Activated CD8-positive, alpha-beta T cell treated with anti-CD3 and anti-CD28 coated beads, Interleukin-2, amount 10 ng/mL, durations not matched to agents 7 days and 5 days (primary cell): ENCODE data around the gene VCAM1. TPM values are rescaled to one million over a fixed set of nuclear protein-coding genes. Genes with fewer than 3 reads are reported as not detected.

Experiments used
- ATAC-seq: fragments of 150-1000 bp; cut with Tn5 transposase; one replicate; pipeline ENCODE4 v1.10.0; 2021; ENCODE audit warnings: moderate library complexity
- CTCF ChIA-PET: fragments of 350-600 bp; sonication (Branson Sonifier 250); formaldehyde crosslinking; loops from one replicate; lab custom pipeline; 2021; ENCODE audit warnings: antibody characterized with exemption; lab: Charles Lee
- POLR2A ChIA-PET: fragments of 350-600 bp; sonication (Branson Sonifier 250); formaldehyde crosslinking; loops from one replicate; lab custom pipeline; 2021; ENCODE audit warnings: antibody characterized with exemption; lab: Charles Lee
- DNase-seq: peaks from one replicate; pipeline ENCODE4 v3.0.0-alpha.2; 2020
- H3K27ac Mint-ChIP-seq: one replicate; pipeline ENCODE4 v1.8.0; 2021; ENCODE audit warnings: mild to moderate bottlenecking, mixed read lengths
- H3K27me3 Mint-ChIP-seq: one replicate; pipeline ENCODE4 v1.8.0; 2021; ENCODE audit warnings: low read depth, mixed read lengths
- H3K36me3 Mint-ChIP-seq: one replicate; pipeline ENCODE4 v1.8.0; 2021; ENCODE audit warnings: low read depth, mixed read lengths
- H3K4me1 Mint-ChIP-seq: one replicate; pipeline ENCODE4 v1.8.0; 2021; ENCODE audit warnings: low read depth, mixed read lengths
- H3K4me3 Mint-ChIP-seq: one replicate; pipeline ENCODE4 v1.8.0; 2021; ENCODE audit warnings: mild to moderate bottlenecking, mixed read lengths
- H3K9me3 Mint-ChIP-seq: one replicate; pipeline ENCODE4 v1.8.0; 2022; ENCODE audit warnings: mixed read lengths; ENCODE audit not compliant: insufficient read depth
- total RNA-seq, 2 experiments: library from RNA; stranded (reverse); gene quantifications; one replicate each; pipeline ENCODE4 v1.2.3, GENCODE V29; 2021

Gene VCAM1
- total RNA-seq, 2 experiments from 2014 or later = 0.08 to 0.11 TPM

GRCh38 chr1:100757946-100758345 lies 38.4 kb downstream of the VCAM1 start:
- CTCF ChIA-PET = no interaction called here
- Mint-ChIP-seq H3K4me3 (no peak overlapping the region), H3K27ac (no peak overlapping the region), H3K27me3 (peaks cover 11% of the 10 kb centered on the region), H3K36me3 (no peaks in the 10 kb centered on the region), H3K9me3 (no peaks in the 10 kb centered on the region), H3K4me1 (no peaks in the 10 kb centered on the region)
- DNase-seq (no peak), ATAC-seq (no peak)
- POLR2A ChIA-PET = no interaction called here

DNA sequence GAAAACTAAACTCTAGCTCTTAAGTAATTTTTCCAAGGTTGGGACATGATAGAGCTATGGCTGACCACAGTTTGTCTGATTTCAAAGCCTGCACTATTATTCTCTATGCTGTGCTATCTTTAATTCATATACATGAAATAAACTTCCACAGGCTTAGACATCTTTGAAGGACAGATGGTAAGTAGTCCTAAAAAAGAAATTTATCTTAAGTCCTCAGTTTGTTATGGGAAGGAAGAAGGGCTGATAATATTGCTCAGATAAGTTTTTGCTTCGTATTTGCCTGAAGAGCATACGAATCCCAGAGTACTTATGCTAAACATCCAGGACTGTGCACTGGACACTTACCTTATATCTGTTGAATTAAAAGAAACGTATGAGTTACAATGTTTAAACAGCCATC lies 39.6 kb downstream of the VCAM1 start:
- H3K4me1 Mint-ChIP-seq = no peaks in the 10 kb centered on the region
- no peak overlapping the region for H3K27ac Mint-ChIP-seq
- no peak overlapping the region for H3K4me3 Mint-ChIP-seq
- H3K36me3 Mint-ChIP-seq = no peaks in the 10 kb centered on the region
- DNase-seq = no peak
- ChIA-PET CTCF (no interaction called here), POLR2A (interaction anchor here (0.6 kb wide), 1 partner anchor 550 kb away, joined by 7 read pairs; no protein-coding TSS in a partner anchor)
- no peak for ATAC-seq
- H3K9me3 Mint-ChIP-seq = no peaks in the 10 kb centered on the region
- peaks cover 10% of the 10 kb centered on the region for H3K27me3 Mint-ChIP-seq

- ChIA-PET POLR2A (no interaction called here), CTCF (no interaction called here)
- no peaks in the 10 kb centered on the region for H3K9me3 Mint-ChIP-seq
- ATAC-seq (no peak), DNase-seq (no peak)
- H3K27me3 Mint-ChIP-seq = peaks cover 10% of the 10 kb centered on the region
- H3K4me1 Mint-ChIP-seq = no peaks in the 10 kb centered on the region
- no peak overlapping the region for H3K27ac Mint-ChIP-seq
- H3K36me3 Mint-ChIP-seq = no peaks in the 10 kb centered on the region
- H3K4me3 Mint-ChIP-seq = no peak overlapping the region
These were observed 41.0 kb downstream of the VCAM1 start for GRCh38 chr1:100760511-100760910.

GRCh38 chr1:100762461-100762860 lies 42.9 kb downstream of the VCAM1 start:
- no peak overlapping the region for H3K4me3 Mint-ChIP-seq
- no peak for DNase-seq
- H3K27ac Mint-ChIP-seq = no peak overlapping the region
- ATAC-seq = no peak
- ChIA-PET POLR2A (no interaction called here), CTCF (no interaction called here)
- H3K36me3 Mint-ChIP-seq = no peaks in the 10 kb centered on the region
- H3K9me3 Mint-ChIP-seq = no peaks in the 10 kb centered on the region
- peaks cover 10% of the 10 kb centered on the region for H3K27me3 Mint-ChIP-seq
- no peaks in the 10 kb centered on the region for H3K4me1 Mint-ChIP-seq

- Mint-ChIP-seq H3K9me3 (no peaks in the 10 kb centered on the region), H3K4me1 (no peaks in the 10 kb centered on the region), H3K27me3 (peaks cover 10% of the 10 kb centered on the region), H3K27ac (no peak overlapping the region), H3K36me3 (no peaks in the 10 kb centered on the region), H3K4me3 (no peak overlapping the region)
- ChIA-PET CTCF (no interaction called here), POLR2A (no interaction called here)
- no peak for DNase-seq
- no peak for ATAC-seq
These were observed 47.8 kb downstream of the VCAM1 start for GRCh38 chr1:100767176-100767890.

GRCh38 chr1:100769323-100769722 lies 49.8 kb downstream of the VCAM1 start:
- Mint-ChIP-seq H3K9me3 (no peaks in the 10 kb centered on the region), H3K36me3 (no peaks in the 10 kb centered on the region), H3K27ac (no peak overlapping the region), H3K27me3 (peaks cover 10% of the 10 kb centered on the region), H3K4me3 (no peak overlapping the region), H3K4me1 (peaks cover 2% of the 10 kb centered on the region)
- DNase-seq = no peak
- ChIA-PET POLR2A (no interaction called here), CTCF (no interaction called here)
- no peak for ATAC-seq

GRCh38 chr1:100769906-100770646 lies 50.5 kb downstream of the VCAM1 start:
- ChIA-PET POLR2A (no interaction called here), CTCF (no interaction called here)
- peaks cover 11% of the 10 kb centered on the region for H3K27me3 Mint-ChIP-seq
- no peak overlapping the region for H3K4me3 Mint-ChIP-seq
- ATAC-seq (no peak), DNase-seq (no peak)
- H3K36me3 Mint-ChIP-seq = no peaks in the 10 kb centered on the region
- H3K4me1 Mint-ChIP-seq = peaks cover 3% of the 10 kb centered on the region
- no peak overlapping the region for H3K27ac Mint-ChIP-seq
- no peaks in the 10 kb centered on the region for H3K9me3 Mint-ChIP-seq

GRCh38 chr1:100773444-100773843 lies 53.9 kb downstream of the VCAM1 start:
- Mint-ChIP-seq H3K36me3 (no peaks in the 10 kb centered on the region), H3K9me3 (no peaks in the 10 kb centered on the region), H3K4me3 (no peak overlapping the region), H3K27ac (no peak overlapping the region), H3K4me1 (peaks cover 3% of the 10 kb centered on the region), H3K27me3 (peaks cover 19% of the 10 kb centered on the region)
- POLR2A ChIA-PET = interaction anchor here (1.0 kb wide), 1 partner anchor 122 kb away, joined by 3 read pairs; no protein-coding TSS in a partner anchor
- CTCF ChIA-PET = no interaction called here
- DNase-seq = no peak
- ATAC-seq = no peak

- DNase-seq (no peak), ATAC-seq (no peak)
- Mint-ChIP-seq H3K4me1 (peaks cover 3% of the 10 kb centered on the region), H3K9me3 (no peaks in the 10 kb centered on the region), H3K27me3 (peaks cover 21% of the 10 kb centered on the region), H3K4me3 (no peak overlapping the region), H3K27ac (no peak overlapping the region), H3K36me3 (no peaks in the 10 kb centered on the region)
- ChIA-PET CTCF (no interaction called here), POLR2A (no interaction called here)
These were observed 54.8 kb downstream of the VCAM1 start for GRCh38 chr1:100774370-100774769.

- Mint-ChIP-seq H3K4me3 (no peak overlapping the region), H3K27ac (no peak overlapping the region), H3K27me3 (peaks cover 17% of the 10 kb centered on the region), H3K4me1 (peaks cover 3% of the 10 kb centered on the region), H3K36me3 (no peaks in the 10 kb centered on the region), H3K9me3 (no peaks in the 10 kb centered on the region)
- POLR2A ChIA-PET = no interaction called here
- CTCF ChIA-PET = no interaction called here
- DNase-seq (no peak), ATAC-seq (no peak)
These were observed 55.9 kb downstream of the VCAM1 start for GRCh38 chr1:100775483-100775882.

DNA sequence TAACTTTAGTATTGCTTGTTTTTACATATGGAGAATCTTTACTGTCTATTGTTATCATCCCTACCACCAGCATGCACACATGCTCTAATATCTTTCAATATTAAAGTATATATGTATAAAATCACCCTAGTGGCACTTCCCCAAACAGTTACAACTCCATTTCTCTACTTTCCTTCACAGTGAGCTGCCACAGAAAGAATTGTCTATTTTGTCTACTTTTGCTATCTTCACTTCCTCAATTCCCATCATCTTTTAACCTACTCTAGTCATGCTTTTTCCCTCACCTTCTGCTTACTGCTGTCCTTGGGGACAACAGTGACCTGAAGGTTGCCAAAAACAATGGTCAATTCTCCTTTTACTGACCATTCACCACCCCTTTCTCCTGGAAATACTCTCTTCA lies 59.2 kb downstream of the VCAM1 start:
- no peak overlapping the region for H3K4me3 Mint-ChIP-seq
- DNase-seq = no peak
- ATAC-seq = no peak
- H3K27ac Mint-ChIP-seq = no peak overlapping the region
- ChIA-PET CTCF (no interaction called here), POLR2A (no interaction called here)
- H3K27me3 Mint-ChIP-seq = peaks cover 13% of the 10 kb centered on the region
- no peaks in the 10 kb centered on the region for H3K36me3 Mint-ChIP-seq
- H3K4me1 Mint-ChIP-seq = peaks cover 3% of the 10 kb centered on the region
- no peaks in the 10 kb centered on the region for H3K9me3 Mint-ChIP-seq

DNA sequence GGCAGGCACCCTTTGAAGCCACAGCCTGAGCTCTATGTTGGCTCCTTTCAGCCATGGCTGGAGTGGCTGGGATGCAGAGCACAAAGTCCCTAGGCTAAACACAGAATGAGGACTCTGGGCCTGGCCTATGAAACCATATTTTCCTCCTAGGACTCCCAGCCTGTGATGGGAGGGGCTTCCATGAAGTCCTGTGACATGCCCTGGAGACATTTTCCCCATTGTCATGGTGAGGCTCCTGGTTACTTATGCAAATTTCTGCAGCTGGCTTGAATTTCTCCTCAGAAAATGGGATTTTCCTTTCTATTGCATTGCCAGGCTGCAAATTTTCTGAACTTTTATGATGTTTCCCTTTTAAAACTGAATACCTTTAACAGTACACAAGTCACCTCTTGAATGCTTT lies 61.3 kb downstream of the VCAM1 start:
- Mint-ChIP-seq H3K27me3 (peaks cover 13% of the 10 kb centered on the region), H3K27ac (no peak overlapping the region), H3K4me1 (no peaks in the 10 kb centered on the region), H3K4me3 (no peak overlapping the region), H3K36me3 (no peaks in the 10 kb centered on the region), H3K9me3 (no peaks in the 10 kb centered on the region)
- ATAC-seq (no peak), DNase-seq (no peak)
- ChIA-PET CTCF (no interaction called here), POLR2A (no interaction called here)
